ENCODE data around the gene CACNB2. TPM values are rescaled to one million over a fixed set of nuclear protein-coding genes. Genes with fewer than 3 reads are reported as not detected.

The CACNB2 gene
- total and polyA plus RNA-seq, 2 of the 13 experiments (the other 11 are each of a cell fraction or from before 2014, with no cell fraction given), result not detected

- TF ChIP-seq MTF2 (CRISPR knock-in tag; IDR thresholded peaks at IDR 0.05; ENCODE audit: borderline replicate concordance), result no peak
- no peak for TF ChIP-seq ZSCAN21 (CRISPR knock-in tag; IDR thresholded peaks at IDR 0.05; ENCODE audit: borderline replicate concordance)
- TF ChIP-seq, protein P1, sequence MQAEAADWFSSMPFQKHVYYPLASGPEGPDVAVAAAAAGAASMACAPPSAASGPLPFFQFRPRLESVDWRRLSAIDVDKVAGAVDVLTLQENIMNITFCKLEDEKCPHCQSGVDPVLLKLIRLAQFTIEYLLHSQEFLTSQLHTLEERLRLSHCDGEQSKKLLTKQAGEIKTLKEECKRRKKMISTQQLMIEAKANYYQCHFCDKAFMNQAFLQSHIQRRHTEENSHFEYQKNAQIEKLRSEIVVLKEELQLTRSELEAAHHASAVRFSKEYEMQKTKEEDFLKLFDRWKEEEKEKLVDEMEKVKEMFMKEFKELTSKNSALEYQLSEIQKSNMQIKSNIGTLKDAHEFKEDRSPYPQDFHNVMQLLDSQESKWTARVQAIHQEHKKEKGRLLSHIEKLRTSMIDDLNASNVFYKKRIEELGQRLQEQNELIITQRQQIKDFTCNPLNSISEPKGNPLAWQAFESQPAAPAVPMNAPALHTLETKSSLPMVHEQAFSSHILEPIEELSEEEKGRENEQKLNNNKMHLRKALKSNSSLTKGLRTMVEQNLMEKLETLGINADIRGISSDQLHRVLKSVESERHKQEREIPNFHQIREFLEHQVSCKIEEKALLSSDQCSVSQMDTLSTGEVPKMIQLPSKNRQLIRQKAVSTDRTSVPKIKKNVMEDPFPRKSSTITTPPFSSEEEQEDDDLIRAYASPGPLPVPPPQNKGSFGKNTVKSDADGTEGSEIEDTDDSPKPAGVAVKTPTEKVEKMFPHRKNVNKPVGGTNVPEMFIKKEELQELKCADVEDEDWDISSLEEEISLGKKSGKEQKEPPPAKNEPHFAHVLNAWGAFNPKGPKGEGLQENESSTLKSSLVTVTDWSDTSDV (CRISPR knock-in tag; IDR thresholded peaks at IDR 0.05), result no peak
- TF ChIP-seq TAF1 (CRISPR knock-in tag; IDR thresholded peaks at IDR 0.05), result no peak
- TF ChIP-seq ZNF879 (CRISPR knock-in tag; IDR thresholded peaks at IDR 0.05), result no peak
- peak; percentile 50 for TF ChIP-seq TEAD3 (CRISPR knock-in tag; optimal IDR thresholded peaks at IDR 0.05; ENCODE audit: borderline replicate concordance)
- TF ChIP-seq ZNF768 (CRISPR knock-in tag; IDR thresholded peaks at IDR 0.05), result no peak
- no peak for TF ChIP-seq PBX2 (CRISPR knock-in tag; IDR thresholded peaks at IDR 0.05)
- no peak for TF ChIP-seq FOXA1 (IDR thresholded peaks at IDR 0.05)
- 0 out of 2 replicates have a peak, but pooled peaks have one; percentile 10 for TF ChIP-seq FOXA1 (CRISPR knock-in tag; IDR thresholded peaks at IDR 0.05)
- TF ChIP-seq HNRNPUL1 (IDR thresholded peaks at IDR 0.05; ENCODE audit: low read depth, low read length), result no peak
- no peak for TF ChIP-seq ZFY (CRISPR knock-in tag; IDR thresholded peaks at IDR 0.05)
- TF ChIP-seq HMG20B (CRISPR knock-in tag; conservative IDR thresholded peaks at IDR 0.05), result peak; percentile 84
- no peak for TF ChIP-seq DNMT3B (CRISPR knock-in tag; conservative IDR thresholded peaks at IDR 0.05)
- TF ChIP-seq ZNF264 (CRISPR knock-in tag; IDR thresholded peaks at IDR 0.05), result no peak
- no peak for TF ChIP-seq YEATS2 (CRISPR knock-in tag; IDR thresholded peaks at IDR 0.05; ENCODE audit: borderline replicate concordance)
- TF ChIP-seq, protein P2, sequence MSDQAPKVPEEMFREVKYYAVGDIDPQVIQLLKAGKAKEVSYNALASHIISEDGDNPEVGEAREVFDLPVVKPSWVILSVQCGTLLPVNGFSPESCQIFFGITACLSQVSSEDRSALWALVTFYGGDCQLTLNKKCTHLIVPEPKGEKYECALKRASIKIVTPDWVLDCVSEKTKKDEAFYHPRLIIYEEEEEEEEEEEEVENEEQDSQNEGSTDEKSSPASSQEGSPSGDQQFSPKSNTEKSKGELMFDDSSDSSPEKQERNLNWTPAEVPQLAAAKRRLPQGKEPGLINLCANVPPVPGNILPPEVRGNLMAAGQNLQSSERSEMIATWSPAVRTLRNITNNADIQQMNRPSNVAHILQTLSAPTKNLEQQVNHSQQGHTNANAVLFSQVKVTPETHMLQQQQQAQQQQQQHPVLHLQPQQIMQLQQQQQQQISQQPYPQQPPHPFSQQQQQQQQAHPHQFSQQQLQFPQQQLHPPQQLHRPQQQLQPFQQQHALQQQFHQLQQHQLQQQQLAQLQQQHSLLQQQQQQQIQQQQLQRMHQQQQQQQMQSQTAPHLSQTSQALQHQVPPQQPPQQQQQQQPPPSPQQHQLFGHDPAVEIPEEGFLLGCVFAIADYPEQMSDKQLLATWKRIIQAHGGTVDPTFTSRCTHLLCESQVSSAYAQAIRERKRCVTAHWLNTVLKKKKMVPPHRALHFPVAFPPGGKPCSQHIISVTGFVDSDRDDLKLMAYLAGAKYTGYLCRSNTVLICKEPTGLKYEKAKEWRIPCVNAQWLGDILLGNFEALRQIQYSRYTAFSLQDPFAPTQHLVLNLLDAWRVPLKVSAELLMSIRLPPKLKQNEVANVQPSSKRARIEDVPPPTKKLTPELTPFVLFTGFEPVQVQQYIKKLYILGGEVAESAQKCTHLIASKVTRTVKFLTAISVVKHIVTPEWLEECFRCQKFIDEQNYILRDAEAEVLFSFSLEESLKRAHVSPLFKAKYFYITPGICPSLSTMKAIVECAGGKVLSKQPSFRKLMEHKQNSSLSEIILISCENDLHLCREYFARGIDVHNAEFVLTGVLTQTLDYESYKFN (CRISPR knock-in tag; conservative IDR thresholded peaks at IDR 0.05), result peak; percentile 39; the same call in 1 of the 2 replicates
- no peak for TF ChIP-seq KLF16 (CRISPR knock-in tag; IDR thresholded peaks at IDR 0.05)
- TF ChIP-seq ZNF207 (IDR thresholded peaks at IDR 0.05; ENCODE audit: borderline replicate concordance), result no peak
- TF ChIP-seq, protein P3, sequence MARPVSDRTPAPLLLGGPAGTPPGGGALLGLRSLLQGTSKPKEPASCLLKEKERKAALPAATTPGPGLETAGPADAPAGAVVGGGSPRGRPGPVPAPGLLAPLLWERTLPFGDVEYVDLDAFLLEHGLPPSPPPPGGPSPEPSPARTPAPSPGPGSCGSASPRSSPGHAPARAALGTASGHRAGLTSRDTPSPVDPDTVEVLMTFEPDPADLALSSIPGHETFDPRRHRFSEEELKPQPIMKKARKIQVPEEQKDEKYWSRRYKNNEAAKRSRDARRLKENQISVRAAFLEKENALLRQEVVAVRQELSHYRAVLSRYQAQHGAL (CRISPR knock-in tag; IDR thresholded peaks at IDR 0.05; ENCODE audit: not compliant biosample characterization), result no peak
- TF ChIP-seq SP140L (CRISPR knock-in tag; IDR thresholded peaks at IDR 0.05; ENCODE audit: borderline replicate concordance), result no peak
- TF ChIP-seq TRIM24 (CRISPR knock-in tag; IDR thresholded peaks at IDR 0.05), result no peak
- TF ChIP-seq SP1 (IDR thresholded peaks at IDR 0.05), result no peak
- no peak for TF ChIP-seq SP1 (CRISPR knock-in tag; IDR thresholded peaks at IDR 0.05)
- no peak for TF ChIP-seq RAD51 (IDR thresholded peaks at IDR 0.05; ENCODE audit: borderline replicate concordance)
- no peak for TF ChIP-seq THYN1 (CRISPR knock-in tag; IDR thresholded peaks at IDR 0.05; ENCODE audit: borderline replicate concordance, low read depth)
Measured at GRCh38 chr10:18261768-18262231, 121.6 kb downstream of the CACNB2 start (continued).
